Astrocyte (in vitro differentiated cells and primary cell): Measurements from ENCODE around the gene CABP4.

Source experiments
- EZH2 ChIP-seq: IDR thresholded peaks from 2 replicates; pipeline ENCODE4 v1.6.1; 2012; ENCODE audit warnings: mild to moderate bottlenecking, low read length, inconsistent platforms; ENCODE audit not compliant: insufficient read depth
- TF ChIP-seq, protein P1 (sequence below): IDR thresholded peaks from 2 replicates; pipeline ENCODE4 v1.5.1; 2011; ENCODE audit warnings: low read depth, mild to moderate bottlenecking, inconsistent platforms, low read length, moderate library complexity; ENCODE audit not compliant: insufficient read depth

DNA sequence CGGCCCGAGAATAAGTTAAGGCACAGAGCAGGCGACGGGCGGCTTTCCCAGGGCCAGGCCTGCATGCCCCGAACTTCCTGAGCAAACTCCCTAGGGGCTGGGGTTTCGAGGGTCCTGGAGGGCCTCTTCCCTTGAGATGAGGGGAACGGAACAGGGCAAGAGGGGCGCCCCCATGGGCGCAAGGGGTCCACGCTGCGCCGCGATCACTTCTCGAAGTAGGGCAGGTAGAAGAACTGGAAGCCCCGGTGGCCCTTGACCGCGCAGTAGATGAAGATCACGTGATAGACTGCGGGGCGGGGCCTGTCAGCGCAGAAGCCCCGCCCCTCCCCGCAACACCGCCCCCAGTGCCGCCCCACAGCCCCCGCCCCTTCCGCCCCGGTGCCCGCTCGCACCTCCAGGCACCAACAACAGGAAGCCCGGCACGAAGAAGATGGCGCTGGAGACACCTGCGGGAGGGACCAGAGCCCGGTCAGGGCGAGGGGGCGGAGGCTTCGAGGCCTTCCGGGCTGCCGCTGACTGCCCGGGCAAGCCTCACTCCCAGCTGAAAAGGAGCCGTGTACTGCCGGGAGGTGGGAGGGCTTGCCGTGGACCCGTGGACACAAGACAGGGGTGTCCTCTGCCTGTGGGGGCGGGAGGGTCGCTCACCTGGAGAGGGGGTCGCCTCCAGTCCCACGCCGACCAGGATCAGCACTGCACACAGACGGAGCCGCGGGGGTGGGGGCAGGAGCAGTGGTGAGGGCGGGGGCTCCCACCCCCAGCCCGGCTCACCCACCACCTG, 9.4 kb downstream of the CABP4 start:
- TF ChIP-seq, protein P1, sequence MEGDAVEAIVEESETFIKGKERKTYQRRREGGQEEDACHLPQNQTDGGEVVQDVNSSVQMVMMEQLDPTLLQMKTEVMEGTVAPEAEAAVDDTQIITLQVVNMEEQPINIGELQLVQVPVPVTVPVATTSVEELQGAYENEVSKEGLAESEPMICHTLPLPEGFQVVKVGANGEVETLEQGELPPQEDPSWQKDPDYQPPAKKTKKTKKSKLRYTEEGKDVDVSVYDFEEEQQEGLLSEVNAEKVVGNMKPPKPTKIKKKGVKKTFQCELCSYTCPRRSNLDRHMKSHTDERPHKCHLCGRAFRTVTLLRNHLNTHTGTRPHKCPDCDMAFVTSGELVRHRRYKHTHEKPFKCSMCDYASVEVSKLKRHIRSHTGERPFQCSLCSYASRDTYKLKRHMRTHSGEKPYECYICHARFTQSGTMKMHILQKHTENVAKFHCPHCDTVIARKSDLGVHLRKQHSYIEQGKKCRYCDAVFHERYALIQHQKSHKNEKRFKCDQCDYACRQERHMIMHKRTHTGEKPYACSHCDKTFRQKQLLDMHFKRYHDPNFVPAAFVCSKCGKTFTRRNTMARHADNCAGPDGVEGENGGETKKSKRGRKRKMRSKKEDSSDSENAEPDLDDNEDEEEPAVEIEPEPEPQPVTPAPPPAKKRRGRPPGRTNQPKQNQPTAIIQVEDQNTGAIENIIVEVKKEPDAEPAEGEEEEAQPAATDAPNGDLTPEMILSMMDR, result no peak
- TF ChIP-seq EZH2, result no peak
